ENCODE results near the gene SZRD1.

Gene SZRD1

DNA sequence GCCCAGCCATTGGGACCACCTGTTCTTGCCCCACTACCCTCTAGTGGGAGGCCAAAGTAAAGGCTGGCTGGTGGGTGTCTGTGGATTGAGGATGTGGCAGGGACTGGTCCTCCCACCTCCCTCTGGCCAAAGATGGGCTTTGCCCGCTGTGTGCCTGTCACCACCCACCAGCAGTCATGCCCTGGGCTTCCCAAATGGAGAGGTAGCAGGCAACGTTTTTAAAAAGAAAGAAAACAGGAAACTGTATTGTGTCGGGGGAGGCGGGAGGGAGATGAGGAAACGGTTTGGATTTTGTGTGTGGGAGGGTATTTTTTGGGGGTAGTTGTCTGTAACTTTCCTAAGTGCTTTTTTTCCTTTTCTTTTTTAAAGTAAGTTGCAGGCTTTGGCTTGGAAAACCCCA, 30.1 kb downstream of the SZRD1 start:
- DNase-seq, result no peak

DNA sequence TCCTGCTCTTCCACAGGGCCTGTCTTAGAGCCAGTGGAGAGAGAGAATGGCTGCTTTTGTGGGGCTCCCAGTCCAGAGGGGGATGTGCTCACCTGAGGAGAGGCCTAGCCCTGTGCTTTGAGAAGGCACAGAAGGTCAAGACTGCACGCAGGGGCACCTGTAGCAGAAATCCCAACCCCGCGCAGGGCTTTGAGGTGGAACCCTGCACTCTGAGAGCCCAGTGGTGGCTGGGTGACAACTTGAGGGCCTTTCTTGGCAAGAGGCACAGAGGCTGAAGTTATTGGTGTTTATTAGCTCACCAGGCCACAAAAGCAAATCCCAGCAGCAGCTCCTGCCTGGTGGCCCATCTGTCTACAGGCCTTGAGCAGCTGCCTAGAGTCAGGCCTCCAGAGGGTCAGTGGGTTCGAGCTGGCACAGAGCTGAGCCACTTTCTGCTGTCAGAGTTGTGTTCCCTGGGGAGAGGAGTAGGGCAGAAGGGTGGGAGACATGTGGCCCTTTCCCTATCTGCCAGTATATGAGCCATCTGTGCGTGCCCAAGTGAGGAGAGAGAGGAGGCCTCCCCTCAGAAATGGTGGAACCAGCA, 31.4 kb downstream of the SZRD1 start:
- DNase-seq, result no peak

DNA sequence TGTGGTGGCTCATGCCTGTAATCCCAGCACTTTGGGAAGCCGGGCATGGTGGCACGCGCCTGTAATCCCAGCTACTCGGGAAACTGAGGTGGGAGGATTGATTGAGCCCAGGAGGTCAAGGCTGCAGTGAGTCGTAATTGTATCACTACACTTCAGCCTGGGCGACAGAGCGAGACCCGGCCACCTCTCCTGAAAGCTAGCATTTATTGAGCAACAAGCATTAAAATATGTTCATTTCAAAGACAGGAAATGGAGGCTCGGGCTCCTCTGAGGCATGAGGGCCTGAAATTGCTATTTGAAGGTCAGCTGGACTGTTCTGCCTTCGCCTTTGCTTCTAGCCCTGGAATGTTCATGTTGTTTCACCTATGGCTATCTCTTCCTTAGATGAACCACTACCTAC, 35.7 kb downstream of the SZRD1 start:
- DNase-seq, result no peak

DNA sequence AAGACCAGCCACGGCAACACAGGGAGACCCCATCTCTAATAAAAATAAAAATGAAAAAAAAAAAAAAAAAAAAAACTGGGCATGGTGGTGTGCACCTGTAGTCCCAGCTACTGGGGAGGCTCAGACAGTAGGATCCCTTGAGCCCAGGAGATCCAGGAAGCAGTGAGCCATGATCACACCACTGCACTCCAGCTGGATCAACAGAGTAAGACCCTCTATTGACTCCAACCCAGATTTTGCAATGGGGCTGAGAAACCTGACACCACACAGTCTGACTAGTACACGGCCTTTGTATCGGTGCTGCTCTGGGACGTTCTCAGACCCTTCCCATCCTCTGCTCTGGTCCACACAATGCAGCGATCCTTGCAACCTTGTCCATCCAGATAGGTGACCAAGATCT, 38.4 kb downstream of the SZRD1 start:
- no peak for DNase-seq

DNA sequence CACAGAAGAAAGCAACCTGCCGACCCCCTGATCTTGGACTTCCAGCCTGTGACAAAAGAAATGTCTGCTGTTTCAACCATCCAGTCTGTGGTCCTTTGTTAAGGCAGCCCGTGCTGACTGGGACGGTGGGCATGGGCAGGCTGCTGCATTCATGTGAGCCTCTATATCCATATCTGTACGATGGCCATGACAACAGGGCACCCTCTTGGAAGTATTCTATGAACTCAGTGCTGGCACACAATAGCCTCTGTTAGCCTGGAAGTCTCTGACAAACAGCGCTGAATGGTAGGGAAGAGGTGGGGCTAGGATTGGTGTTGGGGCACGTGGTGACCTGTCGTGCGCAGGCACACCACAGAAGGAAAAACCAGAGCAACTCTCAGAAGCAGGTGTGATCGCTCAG, 39.8 kb downstream of the SZRD1 start:
- no peak for DNase-seq

DNA sequence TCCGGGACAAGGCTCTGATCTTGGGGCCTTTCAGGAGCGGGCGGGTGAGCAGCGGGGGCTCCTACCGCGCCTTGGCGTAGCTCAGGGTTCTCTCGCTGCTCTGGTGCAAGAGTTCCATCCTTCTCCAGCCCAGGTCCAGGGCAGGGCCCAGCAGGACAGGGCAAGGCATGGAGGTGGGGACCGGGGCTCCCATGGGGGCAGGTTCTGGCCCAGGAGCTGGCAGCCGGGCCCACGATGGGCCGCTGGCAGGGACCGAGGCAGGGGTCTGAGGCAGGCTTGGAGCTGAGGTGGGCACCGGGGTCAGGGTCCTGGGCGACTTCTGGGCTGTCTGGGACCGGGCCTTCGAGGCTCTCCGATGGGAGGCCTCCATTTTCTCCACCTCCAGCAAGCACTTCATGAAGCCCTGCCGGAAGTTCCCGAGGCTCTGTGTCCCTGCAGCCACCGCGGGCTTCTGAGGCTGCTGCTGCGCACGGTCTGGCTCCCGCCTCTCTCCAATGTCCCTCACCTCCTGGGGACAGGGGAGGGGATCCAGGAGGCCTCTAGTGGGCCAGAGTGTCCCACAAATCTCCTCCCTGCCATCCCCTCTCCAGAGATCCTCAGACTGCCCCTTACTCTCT, 42.6 kb downstream of the SZRD1 start:
- DNase-seq, result no peak

DNA sequence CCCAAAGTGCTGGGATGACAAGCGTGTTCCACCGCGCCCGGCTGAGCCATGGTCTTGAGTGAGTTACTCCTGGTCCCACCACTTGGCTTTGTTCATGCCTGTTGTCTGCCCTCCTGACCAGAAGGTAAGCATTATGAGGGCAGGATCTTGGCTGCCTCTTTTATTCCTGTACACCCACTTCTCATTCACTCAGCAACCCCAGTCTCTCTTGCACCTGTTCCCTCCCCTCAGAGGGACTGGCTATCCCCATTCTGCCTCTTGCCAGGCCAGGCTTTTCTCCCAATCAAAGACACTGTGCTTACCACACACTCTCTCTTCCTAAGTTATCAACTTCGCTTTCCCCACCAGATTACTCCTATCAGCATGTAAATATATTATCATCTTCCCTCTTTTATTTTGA, 43.8 kb downstream of the SZRD1 start:
- no peak for DNase-seq

DNA sequence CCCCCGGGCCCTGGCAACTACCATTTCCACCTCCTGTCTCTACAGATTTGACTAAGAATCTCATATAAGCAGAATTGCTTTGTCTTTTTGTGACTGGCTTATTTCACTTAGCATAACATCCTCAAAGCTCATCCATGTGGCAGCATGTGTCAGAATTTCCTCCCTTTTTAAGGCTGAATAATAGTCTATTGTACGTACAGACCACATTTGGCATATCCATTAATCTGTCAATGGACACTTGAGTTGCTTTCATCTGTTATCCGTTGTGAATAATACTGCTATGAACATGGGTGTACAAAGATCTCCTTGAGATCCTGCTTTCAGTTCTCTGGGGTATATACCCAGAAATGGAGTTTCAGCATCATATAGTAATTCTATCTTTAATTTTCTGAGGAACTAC, 46.1 kb downstream of the SZRD1 start:
- no peak for DNase-seq

DNA sequence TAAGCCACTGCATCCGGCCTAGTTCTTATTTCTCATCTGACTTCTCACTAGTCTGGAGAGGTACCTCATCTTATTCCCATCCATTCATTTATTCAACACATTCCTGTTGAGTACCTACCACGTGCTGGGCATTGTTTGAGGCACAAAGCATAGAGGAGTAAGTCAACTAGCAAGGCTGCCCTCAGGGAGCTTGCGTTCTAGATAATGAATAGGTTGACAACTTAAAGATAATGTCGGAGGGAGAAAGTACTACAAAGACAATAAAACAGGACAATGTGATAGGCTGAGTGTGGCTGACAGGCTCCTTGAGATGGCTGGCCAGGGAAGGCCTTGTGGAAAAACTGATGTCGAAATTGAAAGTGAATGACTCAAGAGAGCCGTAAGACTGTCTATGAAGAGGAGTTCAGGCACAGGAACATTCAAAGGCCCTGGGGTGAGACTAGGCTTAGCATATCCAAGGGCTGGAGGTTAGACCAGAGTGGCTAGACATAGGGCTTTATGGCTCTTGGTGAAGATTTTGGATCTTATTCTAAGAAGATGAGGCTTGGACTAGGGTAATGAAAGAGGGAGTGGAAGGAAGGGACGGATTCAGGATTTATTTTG, 51.9 kb downstream of the SZRD1 start:
- no peak for DNase-seq

DNA sequence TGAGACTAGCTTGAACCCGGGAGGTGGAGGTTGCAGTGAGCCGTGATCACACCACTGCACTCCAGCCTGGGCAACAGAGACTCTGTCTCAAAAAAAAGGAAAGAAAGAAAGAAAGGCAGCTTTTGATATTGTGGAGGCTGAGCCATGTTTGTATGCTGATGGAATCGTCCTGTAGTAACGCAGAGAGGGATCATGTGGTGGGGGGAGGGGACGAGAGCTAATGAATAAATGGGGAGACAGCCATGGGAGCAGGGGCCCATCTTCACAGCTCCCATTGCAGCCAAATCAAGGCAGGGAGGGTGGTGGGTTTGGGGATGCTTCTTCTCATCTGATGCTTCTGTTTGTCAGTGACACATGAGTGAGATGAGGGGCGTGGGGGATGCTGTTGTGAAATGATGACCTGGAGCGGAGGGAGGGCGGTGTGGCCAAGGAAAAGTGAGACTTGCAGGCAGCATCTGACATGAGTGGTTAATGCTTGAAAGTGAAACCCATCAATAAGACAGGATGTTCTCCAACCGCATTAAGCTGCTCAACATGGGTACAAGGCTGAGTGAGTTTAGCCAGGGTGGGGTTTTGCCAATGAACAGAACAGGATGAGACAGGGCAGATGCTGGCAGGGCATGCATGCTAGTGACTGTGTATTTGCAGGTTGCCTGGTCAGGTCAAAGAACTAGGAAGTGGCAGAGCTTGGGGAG, 53.5 kb downstream of the SZRD1 start:
- DNase-seq, result no peak

DNA sequence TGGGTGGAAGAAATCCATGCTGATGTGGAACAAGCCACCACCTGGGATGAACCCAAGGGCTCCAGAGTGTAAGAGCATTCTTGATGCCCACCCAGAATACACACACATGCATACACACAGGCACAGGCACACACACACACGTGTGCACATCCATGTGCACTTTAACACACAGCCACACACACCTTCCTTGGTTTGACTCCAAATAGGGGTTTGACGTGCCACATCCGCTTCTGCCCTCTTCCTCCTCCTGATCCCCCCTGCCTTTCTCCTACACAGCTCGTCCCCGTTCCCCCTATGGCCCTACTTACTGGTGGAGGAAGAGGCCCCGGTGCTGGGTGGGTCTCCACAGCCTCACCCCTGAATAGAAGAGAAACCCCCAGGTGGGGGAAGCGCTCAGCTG, 54.2 kb downstream of the SZRD1 start:
- no peak for DNase-seq

DNA sequence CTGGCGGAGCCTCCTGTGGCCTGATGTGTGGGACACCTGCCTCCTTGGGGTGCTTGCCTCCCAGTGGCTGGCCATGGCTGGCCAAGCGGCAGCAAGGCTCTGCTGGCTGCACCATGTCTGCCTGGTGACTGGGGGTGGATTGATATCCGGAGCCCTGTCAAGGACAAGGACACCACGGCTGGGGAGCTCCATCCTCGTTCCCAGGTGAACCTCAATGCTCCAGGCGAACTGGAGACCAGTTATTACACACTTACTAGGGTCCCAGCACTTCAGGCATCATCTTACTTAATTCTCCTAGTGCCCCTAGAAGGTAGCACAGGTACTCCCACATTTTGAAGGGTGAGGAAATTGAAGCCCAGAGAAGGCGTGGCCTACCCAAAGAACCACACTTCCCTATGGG, 55.0 kb downstream of the SZRD1 start:
- DNase-seq, result no peak

DNA sequence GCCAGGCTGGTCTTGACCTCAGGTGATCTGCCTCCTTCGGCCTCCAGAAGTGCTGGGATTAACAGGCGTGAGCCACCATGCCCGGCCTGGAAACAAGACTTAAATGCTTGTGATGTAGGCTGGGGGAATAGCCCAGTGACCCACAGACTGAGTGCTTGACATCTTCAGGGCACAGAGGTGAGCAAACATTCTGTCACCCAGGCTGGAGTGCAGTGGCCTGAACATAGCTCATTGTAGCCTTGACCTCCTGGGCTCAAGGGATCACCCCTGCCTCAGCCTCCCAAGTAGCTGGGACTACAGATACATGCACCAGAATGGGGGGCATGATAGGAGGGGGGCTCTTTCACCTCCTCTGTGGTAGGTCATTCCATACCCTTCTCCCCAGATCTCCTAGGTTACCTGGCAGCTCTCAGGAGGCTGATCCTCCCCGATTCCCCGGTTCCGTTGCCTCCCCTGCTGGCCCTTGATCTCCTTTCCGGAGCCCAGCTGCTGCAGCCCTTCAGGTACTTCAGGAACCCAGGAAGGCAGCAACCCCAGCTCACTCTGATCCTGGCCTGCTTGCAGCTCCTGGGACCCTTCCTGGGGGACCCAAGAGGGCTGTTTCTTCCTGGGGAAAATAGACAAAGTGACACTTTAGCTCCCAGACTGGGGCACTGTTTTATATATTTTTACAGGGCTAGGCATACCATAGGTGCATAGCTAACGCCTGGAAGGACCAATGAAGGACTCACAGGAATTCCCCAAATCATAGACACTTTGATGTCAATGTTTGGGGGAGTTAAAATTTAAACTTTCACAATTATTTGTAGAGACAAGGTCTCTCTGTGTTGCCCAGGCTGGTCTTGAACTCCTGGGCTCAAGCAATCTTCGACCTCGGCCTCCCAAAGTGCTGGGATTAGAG, 58.3 kb downstream of the SZRD1 start:
- DNase-seq, result no peak

DNA sequence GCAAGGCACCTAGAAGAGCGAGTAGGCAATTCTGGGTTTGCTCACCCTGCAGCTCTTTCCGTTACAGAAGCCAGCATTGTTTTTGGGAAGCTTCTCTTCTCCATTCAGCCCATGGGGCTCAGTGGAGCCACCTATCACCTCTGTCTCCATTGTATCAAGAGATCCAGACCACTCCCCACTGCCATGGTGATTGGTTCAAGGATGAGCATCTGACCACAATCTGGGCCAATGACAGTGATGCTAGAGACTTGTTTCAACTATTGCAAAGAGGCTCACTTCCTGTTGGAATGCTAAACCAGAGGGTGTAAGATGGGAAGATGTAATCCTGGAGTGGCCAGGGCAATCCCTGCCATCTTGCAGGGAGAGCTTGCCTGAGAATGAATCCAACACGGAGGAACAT, 63.6 kb downstream of the SZRD1 start:
- no peak for DNase-seq

DNA sequence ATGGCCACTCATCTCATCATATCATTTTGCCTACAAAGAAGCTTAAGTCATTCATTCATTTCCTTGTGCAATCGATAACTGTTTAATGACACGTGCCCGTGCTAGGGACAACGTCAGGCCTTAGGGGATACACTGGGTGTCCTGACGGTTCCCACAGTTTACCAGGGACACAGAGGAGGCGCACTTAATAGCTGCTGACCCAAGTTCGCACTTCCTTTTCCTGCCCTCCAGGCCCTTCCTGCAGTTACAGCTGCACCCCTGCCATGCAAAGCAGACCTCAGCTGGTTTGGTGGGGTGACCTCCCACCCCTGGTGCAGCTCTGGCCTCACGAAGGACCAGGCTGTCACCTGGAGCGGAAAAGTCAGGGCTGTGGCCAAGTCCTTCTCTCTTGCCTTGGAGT, 66.0 kb downstream of the SZRD1 start:
- DNase-seq, result no peak

DNA sequence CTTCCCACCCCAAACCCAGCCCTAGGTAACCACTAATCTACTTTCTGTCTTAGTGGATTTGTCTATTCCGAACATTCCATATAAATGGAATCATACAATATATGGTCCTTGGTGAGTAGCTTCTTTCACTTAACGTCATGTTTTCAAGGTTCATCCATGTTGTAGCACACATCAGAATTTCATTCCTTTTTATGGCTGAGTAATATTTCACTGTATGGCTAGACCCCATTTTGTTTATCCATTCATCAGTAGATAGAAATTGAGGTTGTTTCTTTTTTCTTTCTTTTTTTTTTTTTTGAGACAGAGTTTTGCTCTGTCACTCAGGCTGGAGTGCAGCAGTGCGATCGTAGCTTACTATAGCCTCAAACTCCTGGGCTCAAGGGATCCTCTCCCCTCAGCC, 67.0 kb downstream of the SZRD1 start:
- no peak for DNase-seq

DNA sequence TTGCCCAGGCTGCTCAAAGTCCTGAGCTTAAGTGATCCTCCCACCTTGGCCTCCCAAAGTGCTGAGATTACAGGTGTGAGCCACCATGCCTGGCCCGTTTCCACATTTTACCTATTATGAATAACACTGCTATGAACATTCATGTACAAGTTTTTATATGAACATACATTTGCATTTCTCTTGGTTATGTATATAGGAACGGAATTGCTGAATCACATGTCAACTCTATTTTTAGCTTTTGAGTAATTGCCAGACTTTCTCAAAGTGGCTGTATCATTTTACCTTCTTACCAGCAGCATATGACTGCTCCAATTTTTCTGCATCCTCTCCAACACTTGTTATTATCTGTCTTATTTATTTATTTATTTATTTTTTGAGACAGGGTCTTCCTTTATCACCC, 67.5 kb downstream of the SZRD1 start:
- no peak for DNase-seq

DNA sequence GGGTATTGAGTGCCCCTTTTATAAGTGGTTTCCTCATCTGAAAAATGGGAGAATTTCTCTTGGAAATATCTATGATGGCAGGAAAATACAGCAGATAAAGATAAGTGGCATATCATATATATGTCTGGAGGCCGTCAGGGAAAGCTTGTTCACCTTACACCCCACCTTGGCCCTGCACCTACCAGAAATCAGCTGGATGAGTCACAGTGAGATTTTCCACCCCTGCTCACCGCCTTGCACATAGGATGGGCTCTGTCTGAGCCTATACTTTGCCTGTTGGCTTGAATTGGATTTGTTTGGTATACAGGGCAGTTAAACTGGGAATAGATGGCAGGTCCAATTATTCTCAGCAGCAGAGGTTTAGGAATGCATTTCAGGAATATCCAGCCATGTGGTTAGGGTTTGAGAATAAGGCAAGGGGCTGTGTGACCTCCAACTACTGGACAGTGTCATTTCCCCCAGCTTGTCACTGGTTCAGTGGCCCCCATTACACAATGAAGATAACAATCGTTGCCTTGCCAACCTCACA, 70.0 kb downstream of the SZRD1 start, which contains the start of gene SPATA21:
SPATA21 (minus strand) TSS at position 479 of the 529 bp plus-strand sequence. CDS start 6,053 bp downstream, outside the sequence.
- no peak for DNase-seq

DNA sequence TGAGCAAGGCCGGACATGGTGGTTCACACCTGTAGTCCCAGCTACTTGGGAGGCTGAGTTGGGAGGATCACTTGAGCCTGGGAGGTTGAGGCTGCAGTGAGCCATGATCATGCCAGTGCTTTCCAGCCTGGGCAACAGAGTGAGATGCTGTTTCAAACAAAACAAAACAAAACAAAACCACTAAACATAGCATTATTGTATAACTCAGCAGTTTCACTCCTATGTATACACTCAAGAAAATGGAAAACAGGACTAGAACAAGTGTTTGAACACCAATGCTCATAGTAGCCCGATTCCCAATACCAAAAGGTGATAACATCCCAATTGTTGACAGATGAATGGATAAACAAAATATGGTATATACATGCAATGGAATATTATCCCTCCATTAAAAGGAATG, 71.5 kb downstream of the SZRD1 start:
- DNase-seq, result no peak

DNA sequence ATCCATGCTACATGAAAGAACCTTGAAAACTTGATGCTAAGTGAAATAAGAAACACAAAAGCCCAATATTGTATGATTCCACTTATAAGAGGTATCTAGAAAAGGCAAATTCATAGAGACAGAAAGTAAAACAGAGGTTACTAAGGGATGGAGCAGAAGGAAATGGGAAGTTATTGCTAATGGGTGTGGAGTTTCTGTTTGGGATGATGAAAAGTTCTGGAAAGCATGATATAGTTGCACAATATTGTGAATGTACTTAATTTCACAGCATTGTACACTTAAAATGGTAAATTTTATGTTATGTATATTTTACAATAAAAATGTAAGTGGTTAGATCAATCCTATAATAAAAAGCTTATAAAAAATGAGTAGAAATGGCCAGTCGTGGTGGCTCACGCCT, 71.9 kb downstream of the SZRD1 start:
- DNase-seq, result no peak

DNA sequence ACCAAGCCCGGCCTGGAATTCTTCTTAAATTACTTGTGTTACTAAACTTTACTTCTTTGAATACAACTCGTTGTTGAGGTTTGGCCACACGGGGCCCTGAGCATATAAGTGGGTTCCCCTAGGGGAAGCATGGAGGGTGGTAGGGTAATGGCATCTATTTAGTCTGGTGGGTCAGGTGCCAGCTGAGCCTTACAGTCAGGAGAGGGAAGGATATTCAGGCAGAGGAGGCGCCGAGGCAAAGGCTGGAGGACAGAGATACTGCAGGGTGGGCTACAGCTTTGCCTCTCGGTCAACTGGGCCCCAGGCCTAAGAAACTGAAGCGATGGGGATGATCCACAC, 73.1 kb downstream of the SZRD1 start:
- no peak for DNase-seq

DNA sequence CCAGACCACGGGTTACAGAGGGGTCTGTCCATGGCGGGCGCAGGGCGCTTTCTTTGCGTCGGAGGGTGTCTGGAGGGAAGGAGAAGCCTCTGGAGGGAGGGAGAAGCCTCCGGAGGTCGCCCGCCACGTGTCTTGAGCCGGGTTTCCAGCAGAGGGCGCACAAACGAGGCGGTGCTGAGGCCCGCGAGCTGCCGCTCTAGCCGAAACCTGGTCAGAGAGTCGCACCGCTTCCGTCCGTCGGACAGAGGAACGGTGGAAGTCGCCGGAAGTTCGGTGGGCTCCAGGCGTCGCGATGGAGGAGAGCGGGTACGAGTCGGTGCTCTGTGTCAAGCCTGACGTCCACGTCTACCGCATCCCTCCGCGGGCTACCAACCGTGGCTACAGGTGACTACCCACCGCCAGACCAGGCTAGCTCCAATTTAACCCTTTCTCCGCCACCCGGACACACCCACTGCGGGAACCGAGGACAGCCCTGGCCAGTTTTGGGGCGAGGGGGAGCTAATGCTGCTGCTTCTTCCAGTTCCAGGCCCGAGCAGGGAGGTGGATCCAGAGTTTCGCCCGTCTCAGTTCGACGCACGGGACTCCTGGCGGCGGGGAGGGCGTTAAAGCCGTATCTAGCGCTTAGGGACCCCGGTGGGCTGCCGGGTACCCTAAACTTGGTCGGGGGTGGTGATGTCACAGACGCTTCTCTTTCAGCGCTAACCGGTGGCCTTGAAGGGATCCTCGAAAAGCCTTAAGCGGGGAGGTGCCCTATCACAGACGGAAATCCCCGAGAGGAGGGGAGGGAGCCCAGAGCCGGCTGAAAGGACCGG, 73.6 kb downstream of the SZRD1 start, which contains the start of gene NECAP2:
NECAP2 (plus strand) TSS at position 255 of the 812 bp plus-strand sequence; CDS start at position 293, 38 bp downstream.
- peak; percentile 85 for DNase-seq
